Skeletal muscle satellite cell (primary cell): Measurements from ENCODE around the gene PGAP3.

Experiments used
- H3K27me3 ChIP-seq: 2 replicates; pipeline ENCODE4 v1.7.0; 2013; ENCODE audit warnings: low read length; ENCODE audit not compliant: control insufficient read depth, insufficient read depth
- H3K36me3 ChIP-seq: 2 replicates; pipeline ENCODE4 v1.7.0; 2013; ENCODE audit warnings: mild to moderate bottlenecking, control low read depth, low read length; ENCODE audit not compliant: insufficient read depth
- H3K4me1 ChIP-seq: 2 replicates; pipeline ENCODE4 v1.7.0; 2013; ENCODE audit warnings: low read length; ENCODE audit not compliant: control insufficient read depth, insufficient read depth
- H3K4me2 ChIP-seq: 2 replicates; pipeline ENCODE4 v1.7.0; 2013; ENCODE audit warnings: mild to moderate bottlenecking, low read length
- H3K4me3 ChIP-seq: 2 replicates; pipeline ENCODE4 v1.7.0; 2013; ENCODE audit warnings: low read length
- H3K9ac ChIP-seq: 2 replicates; pipeline ENCODE4 v1.7.0; 2013; ENCODE audit warnings: mild to moderate bottlenecking, low read depth, low read length, moderate library complexity
- H3K9me3 ChIP-seq: replicated peaks from 2 replicates; pipeline ENCODE4 v1.7.0; 2013; ENCODE audit warnings: mild to moderate bottlenecking, control low read depth, low read length

The PGAP3 gene

DNA sequence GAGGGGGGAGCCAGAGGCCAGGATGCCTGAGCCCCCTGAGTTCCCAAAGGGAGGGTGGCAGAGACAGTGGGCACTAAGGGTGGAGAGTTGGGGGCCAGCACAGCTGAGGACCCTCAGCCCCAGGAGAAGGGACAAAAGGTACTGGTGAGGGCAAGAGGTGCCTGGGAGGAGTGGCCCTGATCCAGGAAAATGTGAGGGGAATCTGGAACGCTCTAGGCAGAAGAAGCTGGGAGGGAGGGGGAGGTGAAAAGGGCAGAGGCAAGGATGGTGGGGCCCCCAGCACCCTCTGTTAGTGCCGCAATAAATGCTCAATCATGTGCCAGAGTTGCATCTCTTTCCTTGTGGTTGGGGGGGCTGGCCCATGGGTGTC is 21.6 kb downstream of the PGAP3 start:
- H3K27me3 ChIP-seq: peaks cover 50% of the 10 kb centered on the region
- H3K9me3 ChIP-seq: no peaks in the 10 kb centered on the region
- H3K4me2 ChIP-seq: no peak overlapping the region
- no peak overlapping the region for H3K4me3 ChIP-seq
- no peak overlapping the region for H3K9ac ChIP-seq
- H3K4me1 ChIP-seq: peaks cover 26% of the 10 kb centered on the region
- H3K36me3 ChIP-seq: peaks cover 9% of the 10 kb centered on the region

GRCh38 chr17:39665642-39666224 is 22.1 kb downstream of the PGAP3 start:
- peaks cover 26% of the 10 kb centered on the region for H3K4me1 ChIP-seq
- no peak overlapping the region for H3K9ac ChIP-seq
- peaks cover 14% of the 10 kb centered on the region for H3K36me3 ChIP-seq
- H3K4me3 ChIP-seq: no peak overlapping the region
- H3K4me2 ChIP-seq: no peak overlapping the region
- peaks cover 46% of the 10 kb centered on the region for H3K27me3 ChIP-seq
- no peaks in the 10 kb centered on the region for H3K9me3 ChIP-seq

- Histone ChIP-seq H3K27me3 (peaks cover 37% of the 10 kb centered on the region), H3K36me3 (peaks cover 21% of the 10 kb centered on the region), H3K9ac (no peak within 1 kb of the TSS), H3K4me2 (no peak within 1 kb of the TSS), H3K4me1 (peaks cover 26% of the 10 kb centered on the region), H3K9me3 (no peaks in the 10 kb centered on the region), H3K4me3 (no peak within 1 kb of the TSS)
Measured at GRCh38 chr17:39664581-39665561, 23.0 kb downstream of the PGAP3 start, which contains the start of gene TCAP. Gene TCAP (plus strand): TSS chr17:39665349. CDS start chr17:39665360, 11 bp downstream.

DNA sequence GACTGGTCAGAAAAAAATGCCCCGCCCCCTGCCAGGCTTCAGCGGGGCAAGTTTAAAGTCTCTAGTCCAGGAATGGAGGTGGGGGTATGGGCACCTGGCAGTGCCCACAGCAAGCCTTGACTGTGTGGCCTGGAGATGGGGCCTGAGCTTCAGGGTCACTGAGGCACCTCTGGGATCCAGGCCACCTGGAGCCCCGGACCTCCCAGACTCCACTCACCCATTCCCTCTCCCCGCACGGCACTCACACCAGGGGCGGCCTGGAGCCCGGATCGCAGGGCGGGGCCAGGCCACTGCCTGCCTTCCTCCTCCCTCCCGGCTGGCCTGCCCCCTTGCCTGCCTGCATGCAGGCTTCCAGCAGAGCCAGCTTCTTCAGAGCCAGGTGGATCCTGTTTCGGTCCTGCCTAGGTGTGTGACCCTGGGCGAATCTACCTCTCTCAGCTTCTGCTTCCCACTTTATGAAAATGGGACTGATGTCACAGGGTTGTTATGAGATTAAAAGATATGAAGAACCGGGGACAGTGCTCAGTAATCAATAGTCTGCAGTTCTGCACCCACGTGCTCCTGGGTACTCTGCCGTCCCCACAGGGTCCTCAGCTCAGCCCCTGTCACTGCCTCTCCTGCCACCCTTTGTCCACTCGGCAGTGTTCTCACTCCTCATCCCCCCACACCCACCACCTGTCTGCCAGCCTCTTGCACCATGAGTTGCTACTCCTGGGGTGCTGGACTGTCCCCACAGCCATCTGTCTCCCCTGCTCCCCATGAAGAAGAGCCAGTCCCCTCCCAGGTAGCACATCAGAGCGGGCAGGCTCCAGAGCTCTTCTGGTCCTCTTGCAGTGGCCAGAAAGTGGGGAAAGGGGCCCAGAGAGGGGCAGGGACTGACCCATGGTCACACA is 23.9 kb downstream of the PGAP3 start:
- no peak overlapping the region for H3K4me3 ChIP-seq
- H3K9ac ChIP-seq: no peak overlapping the region
- peaks cover 26% of the 10 kb centered on the region for H3K4me1 ChIP-seq

GRCh38 chr17:39663340-39663687 is 24.5 kb downstream of the PGAP3 start:
- peaks cover 22% of the 10 kb centered on the region for H3K4me1 ChIP-seq
- no peaks in the 10 kb centered on the region for H3K9me3 ChIP-seq
- peaks cover 22% of the 10 kb centered on the region for H3K36me3 ChIP-seq
- H3K27me3 ChIP-seq: peaks cover 24% of the 10 kb centered on the region
- H3K4me2 ChIP-seq: no peak overlapping the region
- H3K9ac ChIP-seq: no peak overlapping the region
- H3K4me3 ChIP-seq: no peak overlapping the region

More for the DNA sequence above, 23.9 kb downstream of the PGAP3 start:
- Histone ChIP-seq H3K9me3 (no peaks in the 10 kb centered on the region), H3K27me3 (peaks cover 29% of the 10 kb centered on the region), H3K4me2 (no peak overlapping the region), H3K36me3 (peaks cover 21% of the 10 kb centered on the region)

- Histone ChIP-seq H3K36me3 (peaks cover 27% of the 10 kb centered on the region), H3K4me3 (no peak overlapping the region), H3K9me3 (no peaks in the 10 kb centered on the region), H3K9ac (no peak overlapping the region), H3K4me2 (no peak overlapping the region), H3K27me3 (peaks cover 23% of the 10 kb centered on the region), H3K4me1 (peaks cover 20% of the 10 kb centered on the region)
Measured at GRCh38 chr17:39662551-39663339, 25.1 kb downstream of the PGAP3 start.

- no peak overlapping the region for H3K9ac ChIP-seq
- H3K27me3 ChIP-seq: peaks cover 15% of the 10 kb centered on the region
- H3K4me1 ChIP-seq: peaks cover 14% of the 10 kb centered on the region
- H3K4me2 ChIP-seq: no peak overlapping the region
- peaks cover 30% of the 10 kb centered on the region for H3K36me3 ChIP-seq
- H3K4me3 ChIP-seq: no peak overlapping the region
- H3K9me3 ChIP-seq: no peaks in the 10 kb centered on the region
Measured at GRCh38 chr17:39661744-39662541, 25.9 kb downstream of the PGAP3 start.

GRCh38 chr17:39660397-39661385 is 27.2 kb downstream of the PGAP3 start:
- Histone ChIP-seq H3K36me3 (peaks cover 30% of the 10 kb centered on the region), H3K4me1 (peaks cover 6% of the 10 kb centered on the region), H3K9ac (no peak overlapping the region), H3K4me3 (no peak overlapping the region), H3K4me2 (no peak overlapping the region), H3K27me3 (peaks cover 4% of the 10 kb centered on the region), H3K9me3 (no peaks in the 10 kb centered on the region)

- Histone ChIP-seq H3K36me3 (peaks cover 30% of the 10 kb centered on the region), H3K4me3 (no peak overlapping the region)
Measured at GRCh38 chr17:39660011-39660360, 27.9 kb downstream of the PGAP3 start.

More at GRCh38 chr17:39660011-39660360, 27.9 kb downstream of the PGAP3 start:
- Histone ChIP-seq H3K4me1 (peaks cover 5% of the 10 kb centered on the region), H3K27me3 (no peaks in the 10 kb centered on the region), H3K9ac (no peak overlapping the region), H3K4me2 (no peak overlapping the region), H3K9me3 (no peaks in the 10 kb centered on the region)
